Right ventricle myocardium superior (tissue), 1 donor: ENCODE results near the gene SMARCC1. TPM values are rescaled to one million over a fixed set of nuclear protein-coding genes. Genes with fewer than 3 reads are reported as not detected.
"Not testable (repeated sequence)": the region's sequence is repeated elsewhere in the genome, so short reads cannot be mapped to it uniquely, and the experiment has no call there.

Source experiments
- ATAC-seq: fragments of 200-7000 bp; cut with Tn5 transposase; one replicate; pipeline ENCODE4 v1.9.1; 2020; ENCODE audit warnings: mild to moderate bottlenecking; ENCODE audit not compliant: poor library complexity
- DNase-seq: peaks from one replicate; pipeline ENCODE4 v3.0.0-alpha.2; 2020
- intact Hi-C: fragments of 100-400 bp; cut with DNase I; formaldehyde crosslinking; loops from one replicate; pipeline ENCODE4 v1.11.2; 2022
- long read RNA-seq: library from polyadenylated mRNA; unstranded; transcript quantifications from one replicate; pipeline ENCODE4 v2.0.0, GENCODE V29; 2021
- total RNA-seq: library from RNA; stranded (reverse); fragmentation: NEBNext Ultra II Directional; extraction: Animal tissue kit (Norgen Biotek cat#: 25700); gene quantifications from one replicate; pipeline ENCODE4 v1.2.1, GENCODE V29; 2021
- donor health status: DM: no; HTN: yes; CAD: no; lungs with severe emphysema.

The SMARCC1 gene
- total RNA-seq, result 20.8 TPM
- long read RNA-seq, full-length matches to known transcripts, result 10 of 41 reads
- long read RNA-seq, partial matches to known transcripts, result 19 of 41 reads
- long read RNA-seq, other reads (novel, unspliced or antisense), result 12 of 41 reads

DNA sequence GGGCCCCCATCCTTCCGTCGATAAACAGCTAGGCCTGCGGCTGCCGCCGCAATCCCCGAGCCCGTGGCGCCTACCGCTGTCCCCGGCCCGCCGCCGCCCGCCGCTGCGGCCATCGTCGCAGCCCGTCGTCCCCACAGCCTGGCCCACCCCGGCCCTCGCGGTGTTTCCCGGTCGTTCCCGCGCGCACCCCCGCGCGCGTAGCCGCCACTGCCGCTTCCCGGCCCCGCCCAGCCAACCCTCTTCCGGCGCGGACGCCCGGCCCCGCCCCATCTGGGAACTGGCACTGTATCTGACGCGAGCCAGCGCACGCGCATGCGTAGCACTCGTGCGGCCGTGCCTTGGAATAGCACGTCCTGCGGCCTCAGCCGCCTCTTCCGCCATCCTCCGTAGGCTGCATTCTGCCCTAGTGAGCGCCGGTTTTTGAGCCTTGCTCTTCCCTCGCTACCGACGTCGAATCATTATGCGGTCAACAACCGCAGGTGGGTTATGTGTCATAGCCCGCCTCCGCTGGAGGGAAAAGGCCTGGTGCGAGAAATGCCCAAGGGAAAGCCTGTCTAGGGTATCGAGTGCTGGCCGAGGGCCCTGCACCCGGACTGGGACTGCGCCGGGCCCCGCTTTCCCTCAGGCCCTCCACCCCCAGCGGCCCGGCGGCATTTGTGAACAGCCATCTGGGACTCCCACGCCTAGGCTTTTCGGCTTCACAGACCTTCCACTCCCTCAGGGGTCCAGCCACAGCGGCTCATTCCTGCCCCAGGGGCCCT is at the start of gene SMARCC1:
SMARCC1 (minus strand) TSS at position 209 of the 761 bp plus-strand sequence; CDS start at position 113, 96 bp downstream.
- ATAC-seq (peak; percentile 99), DNase-seq (peak; percentile 99)
- intact Hi-C loops, result no loop called here

GRCh38 chr3:47829482-47829881 is 47.8 kb upstream of the SMARCC1 start:
- ATAC-seq, DNase-seq, intact Hi-C loops: not testable (repeated sequence)

- DNase-seq (no peak), ATAC-seq (no peak)
- intact Hi-C loops, result no loop called here
Measured at GRCh38 chr3:47825590-47825989, 43.9 kb upstream of the SMARCC1 start.

DNA sequence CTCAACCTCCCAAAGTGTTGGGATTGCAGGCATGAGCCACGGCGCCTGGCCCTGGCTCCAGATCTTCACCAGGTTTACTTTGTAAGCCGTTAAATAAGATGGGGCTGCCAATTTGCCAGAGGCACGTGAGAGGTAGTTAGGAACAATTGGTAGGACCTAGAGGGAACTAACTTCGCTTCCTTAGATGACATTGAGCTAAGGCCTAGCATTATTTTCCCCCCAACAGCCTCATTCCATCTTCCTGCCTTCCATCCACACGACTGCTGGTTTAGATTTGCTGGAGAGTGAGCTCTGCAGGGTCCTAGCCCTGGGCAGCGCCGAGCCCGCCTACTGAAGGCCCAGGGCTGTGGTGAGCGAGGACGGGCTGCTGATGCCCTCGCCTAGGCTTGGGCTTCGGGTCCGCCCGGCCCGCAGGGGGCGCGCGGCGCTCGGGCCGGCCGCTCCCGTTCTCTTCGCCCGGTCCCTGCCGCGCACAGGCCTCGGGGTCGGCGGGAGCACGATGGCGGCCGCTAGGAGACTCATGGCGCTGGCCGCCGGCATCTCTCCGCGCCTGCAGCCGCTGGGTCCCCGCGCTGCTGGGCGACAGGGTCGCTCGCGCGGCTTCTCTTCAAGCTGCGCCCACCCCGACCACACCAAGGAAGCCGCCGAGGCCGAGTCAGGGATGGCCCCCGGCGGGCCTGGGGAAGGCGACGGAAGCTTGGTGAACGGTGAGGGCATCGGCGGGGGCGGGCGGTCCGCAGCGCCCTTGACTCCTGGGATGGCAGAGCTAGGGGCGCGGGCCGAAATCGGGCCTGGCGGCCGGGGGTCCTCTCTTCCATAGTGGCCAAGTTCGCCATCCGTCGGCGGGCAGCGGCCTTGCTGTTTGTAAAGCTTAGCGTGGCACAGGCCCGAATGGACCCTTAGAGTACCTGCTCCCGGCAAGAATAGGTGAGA is 43.1 kb upstream of the SMARCC1 start:
- ATAC-seq (peak; percentile 100), DNase-seq (peak; percentile 86)
- intact Hi-C loops, result loop anchor here (5.0 kb wide), 1 partner anchor 327 kb away; no protein-coding TSS in a partner anchor

GRCh38 chr3:47817609-47818008 is 35.9 kb upstream of the SMARCC1 start:
- DNase-seq (no peak), ATAC-seq (no peak)
- intact Hi-C loops, result no loop called here

- ATAC-seq (no peak), DNase-seq (no peak)
- intact Hi-C loops, result no loop called here
Measured at GRCh38 chr3:47813551-47814177, 32.0 kb upstream of the SMARCC1 start.

- DNase-seq (no peak), ATAC-seq (no peak)
- intact Hi-C loops, result no loop called here
Measured at GRCh38 chr3:47804577-47804976, 22.9 kb upstream of the SMARCC1 start.

DNA sequence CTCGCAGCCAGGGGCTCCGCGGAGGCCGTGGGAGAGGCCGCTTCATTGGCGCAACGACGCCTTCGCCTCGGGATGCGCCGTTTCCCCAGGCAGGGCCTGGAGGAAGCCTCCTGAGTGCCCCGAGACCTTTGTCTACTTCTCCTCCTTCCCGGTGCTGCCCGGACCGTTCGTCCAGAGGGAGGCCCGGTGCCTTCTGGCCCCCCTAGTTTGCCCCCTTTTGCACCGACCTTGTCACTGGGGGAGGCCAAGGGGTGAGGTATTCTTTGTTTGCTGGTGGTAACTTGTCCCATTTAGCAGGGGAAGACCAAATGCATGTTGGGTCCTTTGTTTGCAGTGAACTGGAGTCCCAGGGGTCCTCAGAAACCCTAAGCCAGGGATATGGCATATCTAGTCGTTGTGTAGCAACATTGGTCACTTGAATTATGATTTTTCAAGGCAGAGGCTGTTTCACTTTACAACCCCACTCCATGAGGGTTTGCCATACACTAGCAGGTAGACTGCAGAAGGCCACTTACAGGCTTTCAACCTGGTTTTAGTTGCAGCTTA is 21.9 kb upstream of the SMARCC1 start:
- ATAC-seq (no peak), DNase-seq (no peak)
- intact Hi-C loops, result no loop called here

DNA sequence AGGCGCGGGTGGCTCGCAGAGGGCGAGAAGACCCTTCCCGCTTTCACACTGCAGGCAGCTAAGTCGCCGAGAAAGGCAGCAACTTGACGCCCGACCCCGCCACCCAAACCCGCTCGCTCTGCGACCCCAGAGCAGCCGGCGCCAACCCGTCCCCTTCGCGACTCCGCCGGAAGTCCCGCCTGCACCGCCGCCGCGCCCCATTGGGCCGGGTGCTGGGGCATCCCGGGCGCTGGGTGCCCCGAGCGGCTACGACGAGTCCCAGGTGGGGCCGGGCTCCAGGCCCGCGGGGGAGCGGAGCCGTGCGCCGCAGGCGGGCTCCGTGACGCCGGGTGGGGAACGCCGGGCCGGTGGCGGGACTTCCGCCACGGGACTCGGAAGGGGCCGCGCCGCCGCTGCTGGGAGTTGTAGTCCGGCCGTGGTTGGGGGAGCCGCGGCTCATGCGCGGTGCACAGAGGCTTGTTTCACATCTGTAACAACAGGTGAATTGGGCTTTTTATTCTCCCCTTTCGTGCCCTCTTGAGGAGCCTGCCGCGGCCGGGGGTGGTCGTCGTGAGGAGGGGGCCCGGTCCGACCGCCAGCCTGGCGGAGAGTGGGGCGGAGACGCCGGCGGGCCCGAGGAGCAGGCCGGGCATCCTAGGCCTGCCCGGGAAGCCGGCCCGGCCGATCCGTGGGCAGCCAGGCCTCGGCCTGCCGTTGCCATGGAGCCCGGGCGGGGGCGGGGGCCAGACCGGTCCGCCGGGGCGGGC is 21.2 kb upstream of the SMARCC1 start, which contains the start of gene DHX30:
DHX30 (plus strand) TSS at position 405 of the 746 bp plus-strand sequence. CDS start 7,546 bp downstream, outside the sequence.
- ATAC-seq, result peak; percentile 96
- peak; percentile 94 for DNase-seq
- intact Hi-C loops, result no loop called here

DNA sequence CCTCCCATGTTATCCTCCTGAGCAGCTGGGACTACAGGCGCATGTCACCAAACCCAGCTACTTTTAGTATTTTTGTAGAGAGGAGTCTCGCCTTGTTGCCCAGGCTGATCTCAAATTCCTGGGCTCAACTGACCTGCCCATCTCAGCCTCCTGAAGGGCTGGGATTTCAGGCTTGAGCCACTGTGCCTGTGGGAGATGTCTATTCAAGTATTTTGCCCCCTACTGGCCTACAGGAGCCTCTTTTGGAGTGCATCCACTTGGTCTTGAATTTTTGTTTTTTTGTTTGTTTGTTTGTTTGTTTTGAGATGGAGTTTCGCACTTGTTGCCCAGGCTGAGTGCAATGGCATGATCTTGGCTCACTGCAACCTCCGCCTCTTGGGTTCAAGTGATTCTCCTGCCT is 18.0 kb upstream of the SMARCC1 start:
- DNase-seq, result no peak
- intact Hi-C loops, result no loop called here
- ATAC-seq, result no peak

- DNase-seq (no peak), ATAC-seq (no peak)
- intact Hi-C loops, result no loop called here
Measured at GRCh38 chr3:47794544-47794943, 12.9 kb upstream of the SMARCC1 start.

GRCh38 chr3:47792699-47793098 is 11.0 kb upstream of the SMARCC1 start:
- intact Hi-C loops, result no loop called here
- no peak for DNase-seq
- ATAC-seq, result no peak

- intact Hi-C loops, result no loop called here
Measured at GRCh38 chr3:47791193-47791855, 9.6 kb upstream of the SMARCC1 start.

DNA sequence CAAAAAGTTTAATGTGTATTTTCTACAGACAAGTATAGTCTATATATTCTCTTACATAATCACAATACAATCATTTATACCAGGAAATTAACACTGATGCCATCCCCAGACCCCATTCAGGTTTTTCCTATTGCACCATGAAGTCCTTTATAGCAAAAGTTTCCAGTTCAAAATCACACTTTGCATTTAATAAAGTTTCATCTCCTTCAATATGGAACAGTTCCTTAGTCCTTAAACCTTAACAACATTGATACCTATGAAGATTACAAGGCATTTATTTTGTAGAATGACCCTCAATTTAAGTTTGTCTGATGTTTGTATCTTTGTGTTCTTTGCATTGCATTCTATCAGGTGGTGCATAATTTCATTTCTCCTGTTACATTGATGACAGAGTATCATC is 2.0 kb upstream of the SMARCC1 start:
- intact Hi-C loops, result no loop called here
- DNase-seq (no peak), ATAC-seq (no peak)

More at GRCh38 chr3:47791193-47791855, 9.6 kb upstream of the SMARCC1 start:
- no peak for DNase-seq
- no peak for ATAC-seq

DNA sequence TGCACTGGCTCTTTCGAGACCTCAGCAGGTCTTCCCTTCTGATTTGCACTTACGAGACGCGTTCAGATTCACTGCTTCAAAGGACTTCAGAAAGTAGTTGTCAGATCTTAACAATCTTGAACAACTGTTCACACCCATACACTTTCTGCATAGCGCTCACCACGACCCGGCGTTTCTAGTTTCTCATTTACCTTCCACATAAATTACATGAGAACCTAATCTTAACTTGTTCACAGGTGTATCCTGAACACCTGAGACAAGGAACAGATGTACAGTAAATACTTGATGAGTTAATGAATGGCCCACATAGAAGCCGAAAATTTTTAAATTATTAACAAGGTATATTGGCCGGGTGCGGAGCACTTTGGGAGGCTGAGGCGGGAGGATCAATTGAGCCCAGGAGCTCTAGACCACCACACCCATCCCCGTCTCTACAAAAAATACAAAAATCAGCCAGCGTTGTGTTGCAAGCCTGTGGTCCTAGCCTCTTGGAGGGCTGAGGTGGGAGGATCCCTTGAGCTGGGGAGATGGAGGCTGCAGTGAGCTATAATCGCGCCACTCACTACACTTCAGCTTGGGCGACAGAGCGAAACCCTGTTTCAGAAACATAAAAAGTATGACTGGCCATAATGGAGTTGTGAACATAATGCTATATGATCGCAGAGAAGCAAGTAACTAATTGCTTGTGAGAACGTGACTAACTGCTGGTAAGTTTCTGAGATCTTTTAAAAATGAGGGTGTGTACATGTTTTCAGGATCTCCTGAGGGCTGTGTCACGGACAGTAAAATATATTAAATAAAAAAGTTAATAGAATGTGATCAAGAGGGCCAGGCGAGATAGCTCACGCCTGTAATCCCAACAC is 984 bp upstream of the SMARCC1 start:
- intact Hi-C loops, result no loop called here
- no peak for ATAC-seq

More for the DNA sequence above, 984 bp upstream of the SMARCC1 start:
- no peak for DNase-seq
